Right atrium auricular region (tissue), 2 donors: ENCODE data around the gene MORF4L2. TPM values are rescaled to one million over a fixed set of nuclear protein-coding genes. Genes with fewer than 3 reads are reported as not detected.
"Not testable (repeated sequence)": the region's sequence is repeated elsewhere in the genome, so short reads cannot be mapped to it uniquely, and the experiment has no call there.

ENCODE experiments used
- DNase-seq: peaks from one replicate; pipeline ENCODE4 v3.0.0-alpha.2; 2019; ENCODE audit warnings: low spot score
- H3K27ac ChIP-seq, 2 donors: fragments of 200-600 bp; sonication (generic); 1 replicate in 1 of 2; 2 replicates in 1 of 2; pipeline ENCODE4 v1.5.1; 2016 to 2019
- H3K27me3 ChIP-seq, 2 donors: fragments of 200-600 bp; sonication (generic); one replicate each; pipeline versions ENCODE4 v1.5.1 to v1.6.0; 2017 to 2019
- H3K36me3 ChIP-seq: fragments of 200-600 bp; sonication (generic); one replicate; pipeline ENCODE4 v1.5.1; 2016
- H3K4me1 ChIP-seq, 2 donors: fragments of 200-600 bp; sonication (generic); one replicate each; pipeline versions ENCODE4 v1.5.1 to v1.6.0; 2017 to 2019
- H3K4me3 ChIP-seq, 2 donors: fragments of 200-600 bp; sonication (generic); 1 replicate in 1 of 2; 2 replicates in 1 of 2; pipeline ENCODE4 v1.5.1; 2017 to 2019; ENCODE audit warnings: mild to moderate bottlenecking in 1 of 2, moderate library complexity in 1 of 2
- H3K9me3 ChIP-seq, 2 donors: fragments of 200-600 bp; sonication (generic); one replicate each; pipeline ENCODE4 v1.5.1; 2019
- total RNA-seq, 2 donors: library from RNA; depleted of rRNA; stranded (reverse); fragments of >200 nt; gene quantifications; one replicate each; pipeline ENCODE4 v1.1.0, GENCODE V29; 2016
- TF ChIP-seq, protein P1 (sequence below), 2 donors: fragments of 200-600 bp; sonication (generic); IDR thresholded peaks; one replicate each; pipeline ENCODE4 v1.5.1; 2019; ENCODE audit warnings: antibody characterized with exemption in 2 of 2

Gene MORF4L2
- total RNA-seq, 2 donors from 2014 or later: 193 to 198 TPM

- Histone ChIP-seq H3K36me3 (peaks cover 19% of the 10 kb centered on the region), H3K27me3 (no peaks in the 10 kb centered on the region), H3K4me1 (peaks cover 0 to 7% of the 10 kb centered on the region in 2 donors), H3K27ac (no peak overlapping the region), H3K9me3 (no peaks in the 10 kb centered on the region), H3K4me3 (no peak overlapping the region)
- TF ChIP-seq, protein P1, sequence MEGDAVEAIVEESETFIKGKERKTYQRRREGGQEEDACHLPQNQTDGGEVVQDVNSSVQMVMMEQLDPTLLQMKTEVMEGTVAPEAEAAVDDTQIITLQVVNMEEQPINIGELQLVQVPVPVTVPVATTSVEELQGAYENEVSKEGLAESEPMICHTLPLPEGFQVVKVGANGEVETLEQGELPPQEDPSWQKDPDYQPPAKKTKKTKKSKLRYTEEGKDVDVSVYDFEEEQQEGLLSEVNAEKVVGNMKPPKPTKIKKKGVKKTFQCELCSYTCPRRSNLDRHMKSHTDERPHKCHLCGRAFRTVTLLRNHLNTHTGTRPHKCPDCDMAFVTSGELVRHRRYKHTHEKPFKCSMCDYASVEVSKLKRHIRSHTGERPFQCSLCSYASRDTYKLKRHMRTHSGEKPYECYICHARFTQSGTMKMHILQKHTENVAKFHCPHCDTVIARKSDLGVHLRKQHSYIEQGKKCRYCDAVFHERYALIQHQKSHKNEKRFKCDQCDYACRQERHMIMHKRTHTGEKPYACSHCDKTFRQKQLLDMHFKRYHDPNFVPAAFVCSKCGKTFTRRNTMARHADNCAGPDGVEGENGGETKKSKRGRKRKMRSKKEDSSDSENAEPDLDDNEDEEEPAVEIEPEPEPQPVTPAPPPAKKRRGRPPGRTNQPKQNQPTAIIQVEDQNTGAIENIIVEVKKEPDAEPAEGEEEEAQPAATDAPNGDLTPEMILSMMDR (IDR thresholded peaks at IDR 0.05): no peak
- no peak for DNase-seq
Observed at GRCh38 chrX:103678199-103678993, 8.1 kb downstream of the MORF4L2 start.

- Histone ChIP-seq H3K4me3 (no peak overlapping the region), H3K9me3 (no peaks in the 10 kb centered on the region), H3K27ac (no peak overlapping the region), H3K4me1 (no peaks in the 10 kb centered on the region), H3K27me3 (no peaks in the 10 kb centered on the region), H3K36me3 (peaks cover 17% of the 10 kb centered on the region)
- TF ChIP-seq, protein P1 (IDR thresholded peaks at IDR 0.05): no peak
- no peak for DNase-seq
Observed at GRCh38 chrX:103674531-103675454, 11.7 kb downstream of the MORF4L2 start.

- no peak for DNase-seq
- no peaks in the 10 kb centered on the region for H3K9me3 ChIP-seq
- TF ChIP-seq, protein P1 (IDR thresholded peaks at IDR 0.05): no peak
- no peak overlapping the region for H3K4me3 ChIP-seq
- no peaks in the 10 kb centered on the region for H3K4me1 ChIP-seq
- no peaks in the 10 kb centered on the region for H3K27me3 ChIP-seq
- H3K36me3 ChIP-seq: no peaks in the 10 kb centered on the region
- no peak overlapping the region for H3K27ac ChIP-seq
Observed at GRCh38 chrX:103669745-103670144, 16.8 kb downstream of the MORF4L2 start.

GRCh38 chrX:103666202-103667107 is 20.0 kb downstream of the MORF4L2 start:
- Histone ChIP-seq H3K9me3 (no peaks in the 10 kb centered on the region), H3K4me3 (no peak overlapping the region), H3K27me3 (no peaks in the 10 kb centered on the region), H3K4me1 (no peaks in the 10 kb centered on the region), H3K27ac (no peak overlapping the region), H3K36me3 (no peaks in the 10 kb centered on the region)
- DNase-seq: no peak
- TF ChIP-seq, protein P1 (IDR thresholded peaks at IDR 0.05): no peak

GRCh38 chrX:103663981-103664762 is 22.3 kb downstream of the MORF4L2 start:
- DNase-seq: no peak
- TF ChIP-seq, protein P1 (IDR thresholded peaks at IDR 0.05): no peak
- H3K27ac ChIP-seq: no peak overlapping the region
- H3K36me3 ChIP-seq: no peaks in the 10 kb centered on the region
- no peaks in the 10 kb centered on the region for H3K27me3 ChIP-seq
- no peaks in the 10 kb centered on the region for H3K4me1 ChIP-seq
- no peak overlapping the region for H3K4me3 ChIP-seq
- no peaks in the 10 kb centered on the region for H3K9me3 ChIP-seq

- not testable (repeated sequence) for H3K27me3 ChIP-seq, H3K4me3 ChIP-seq, H3K9me3 ChIP-seq, H3K27ac ChIP-seq, DNase-seq, H3K36me3 ChIP-seq, H3K4me1 ChIP-seq
Observed at GRCh38 chrX:103659460-103659859, 27.0 kb downstream of the MORF4L2 start.
